ENCODE data around the gene IRAK1. TPM values are rescaled to one million over a fixed set of nuclear protein-coding genes. Genes with fewer than 3 reads are reported as not detected.
"Not testable (repeated sequence)": the region's sequence is repeated elsewhere in the genome, so short reads cannot be mapped to it uniquely, and the experiment has no call there.

Gene IRAK1
- total RNA-seq, 8 experiments from 2014 or later: 2.7 to 52.9 (median 21.7) TPM

GRCh38 chrX:153995504-153995903, 24.2 kb downstream of the IRAK1 start:
- Histone ChIP-seq H3K27ac (no peak overlapping the region), H3K4me1 (replicated peaks in 1 of 2) (no peaks in the 10 kb centered on the region), H3K4me3 (no peak overlapping the region)
- WGBS, 10 experiments: 88 to 100% methylated on average over 2 to 7 of the region's 8 CpGs; no CpG with 5 or more reads in 8 of the 10 experiments
- in situ Hi-C loops (cut with MboI; ENCODE audit: low pct_unique_long_range_greater_than_20kb in 2 of 9, low sequenced_read_pairs in 9 of 9, unreplicated experiment in 9 of 9): no loop called here
- no peak for ATAC-seq (replicated peaks in 6 of 8)

GRCh38 chrX:153994398-153994797, 25.3 kb downstream of the IRAK1 start:
- H3K4me3 ChIP-seq; in situ Hi-C loops (cut with MboI; ENCODE audit: low pct_unique_long_range_greater_than_20kb in 2 of 9, low sequenced_read_pairs in 9 of 9, unreplicated experiment in 9 of 9); H3K4me1 ChIP-seq (replicated peaks in 1 of 2); H3K27ac ChIP-seq; ATAC-seq (replicated peaks in 6 of 8): not testable (repeated sequence)
- no CpG with 5 or more reads among the region's 5 CpGs for WGBS, 10 experiments

DNA sequence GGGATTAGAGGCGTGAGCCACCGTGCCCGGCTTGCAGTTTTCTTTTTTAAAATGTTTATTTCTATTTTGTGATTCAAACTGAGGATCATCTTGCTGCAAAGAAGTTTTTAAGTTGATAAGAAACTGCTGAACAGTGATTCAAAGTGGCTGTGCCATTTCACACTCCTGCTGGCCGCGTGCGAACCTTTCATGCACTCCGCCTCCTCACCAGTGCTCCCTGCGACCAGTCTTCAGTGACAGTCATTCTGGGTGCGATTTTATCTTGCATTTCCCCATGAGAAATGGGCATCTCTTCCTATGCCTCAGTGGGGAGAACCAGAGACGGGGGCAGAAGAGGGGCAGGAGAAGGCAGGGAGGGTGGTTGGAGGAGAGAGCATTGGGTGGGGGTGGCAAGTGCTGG, 25.7 kb downstream of the IRAK1 start:
- no peak overlapping the region for H3K4me3 ChIP-seq
- H3K27ac ChIP-seq: no peak overlapping the region
- H3K4me1 ChIP-seq (replicated peaks in 1 of 2): no peaks in the 10 kb centered on the region
- ATAC-seq (replicated peaks in 6 of 8): no peak
- in situ Hi-C loops (cut with MboI; ENCODE audit: low pct_unique_long_range_greater_than_20kb in 2 of 9, low sequenced_read_pairs in 9 of 9, unreplicated experiment in 9 of 9): no loop called here
- no CpG with 5 or more reads among the region's 10 CpGs for WGBS, 10 experiments

- Histone ChIP-seq H3K4me3 (no peak overlapping the region), H3K4me1 (replicated peaks in 1 of 2) (no peaks in the 10 kb centered on the region), H3K27ac (no peak overlapping the region)
- in situ Hi-C loops (cut with MboI; ENCODE audit: low pct_unique_long_range_greater_than_20kb in 2 of 9, low sequenced_read_pairs in 9 of 9, unreplicated experiment in 9 of 9): no loop called here
- WGBS, 10 experiments: 47 to 50% methylated on average over 6 of the region's 12 CpGs; no CpG with 5 or more reads in 8 of the 10 experiments
- no peak for ATAC-seq (replicated peaks in 6 of 8)
These were observed 26.6 kb downstream of the IRAK1 start for GRCh38 chrX:153993079-153993478.

- no peaks in the 10 kb centered on the region for H3K4me1 ChIP-seq (replicated peaks in 1 of 2)
- no peak overlapping the region for H3K27ac ChIP-seq
- H3K4me3 ChIP-seq: no peak overlapping the region
- ATAC-seq (replicated peaks in 6 of 8): no peak
- in situ Hi-C loops (cut with MboI; ENCODE audit: low pct_unique_long_range_greater_than_20kb in 2 of 9, low sequenced_read_pairs in 9 of 9, unreplicated experiment in 9 of 9): no loop called here
- WGBS, 10 experiments: 48 to 100% (median 76%) methylated on average over 1 to 3 of the region's 8 CpGs; no CpG with 5 or more reads in 6 of the 10 experiments
These were observed 27.5 kb downstream of the IRAK1 start for GRCh38 chrX:153992180-153992579.

GRCh38 chrX:153991013-153991580, 28.6 kb downstream of the IRAK1 start:
- H3K27ac ChIP-seq: no peak overlapping the region
- no peak for ATAC-seq (replicated peaks in 6 of 8)
- no peak overlapping the region for H3K4me3 ChIP-seq
- no peaks in the 10 kb centered on the region for H3K4me1 ChIP-seq (replicated peaks in 1 of 2)
- in situ Hi-C loops (cut with MboI; ENCODE audit: low pct_unique_long_range_greater_than_20kb in 2 of 9, low sequenced_read_pairs in 9 of 9, unreplicated experiment in 9 of 9): no loop called here
- 80 to 100% (median 98%) methylated on average over 2 to 3 of the region's 3 CpGs; no CpG with 5 or more reads in 2 of the 10 experiments for WGBS, 10 experiments

GRCh38 chrX:153989973-153990655, 29.6 kb downstream of the IRAK1 start:
- H3K4me1 ChIP-seq (replicated peaks in 1 of 2): peaks cover 8 to 9% of the 10 kb centered on the region in 2 donors
- no peak overlapping the region for H3K4me3 ChIP-seq
- WGBS, 10 experiments: 58 to 100% (median 95%) methylated on average over 1 to 9 of the region's 14 CpGs; no CpG with 5 or more reads in 5 of the 10 experiments
- H3K27ac ChIP-seq: no peak overlapping the region
- in situ Hi-C loops (cut with MboI; ENCODE audit: low pct_unique_long_range_greater_than_20kb in 2 of 9, low sequenced_read_pairs in 9 of 9, unreplicated experiment in 9 of 9): no loop called here
- no peak for ATAC-seq (replicated peaks in 6 of 8)

DNA sequence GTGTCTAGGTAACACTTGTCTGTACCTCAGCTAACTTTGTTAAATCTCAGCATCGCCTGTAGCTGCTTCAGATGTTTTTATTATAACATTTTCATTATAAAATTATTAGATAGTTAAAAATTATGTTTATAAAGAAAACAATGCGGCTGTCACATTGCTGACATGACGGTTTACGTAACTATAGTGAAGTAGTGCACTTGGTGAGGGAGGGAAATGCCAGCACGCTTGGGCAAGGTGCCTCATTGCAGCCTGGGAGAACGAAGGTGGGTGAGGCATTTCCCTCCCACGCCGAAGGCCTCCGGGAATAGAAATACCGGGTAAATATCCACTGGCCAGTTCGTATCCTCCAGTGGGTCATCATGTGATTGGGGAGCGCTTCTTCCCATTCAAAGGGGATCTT, 31.2 kb downstream of the IRAK1 start:
- Histone ChIP-seq H3K27ac (no peak overlapping the region), H3K4me3 (no peak overlapping the region), H3K4me1 (replicated peaks in 1 of 2) (peaks cover 11 to 12% of the 10 kb centered on the region in 2 donors)
- 60 to 100% (median 90%) methylated on average over 3 to 12 of the region's 12 CpGs; no CpG with 5 or more reads in 7 of the 10 experiments for WGBS, 10 experiments
- ATAC-seq (replicated peaks in 6 of 8): no peak
- in situ Hi-C loops (cut with MboI; ENCODE audit: low pct_unique_long_range_greater_than_20kb in 2 of 9, low sequenced_read_pairs in 9 of 9, unreplicated experiment in 9 of 9): no loop called here

DNA sequence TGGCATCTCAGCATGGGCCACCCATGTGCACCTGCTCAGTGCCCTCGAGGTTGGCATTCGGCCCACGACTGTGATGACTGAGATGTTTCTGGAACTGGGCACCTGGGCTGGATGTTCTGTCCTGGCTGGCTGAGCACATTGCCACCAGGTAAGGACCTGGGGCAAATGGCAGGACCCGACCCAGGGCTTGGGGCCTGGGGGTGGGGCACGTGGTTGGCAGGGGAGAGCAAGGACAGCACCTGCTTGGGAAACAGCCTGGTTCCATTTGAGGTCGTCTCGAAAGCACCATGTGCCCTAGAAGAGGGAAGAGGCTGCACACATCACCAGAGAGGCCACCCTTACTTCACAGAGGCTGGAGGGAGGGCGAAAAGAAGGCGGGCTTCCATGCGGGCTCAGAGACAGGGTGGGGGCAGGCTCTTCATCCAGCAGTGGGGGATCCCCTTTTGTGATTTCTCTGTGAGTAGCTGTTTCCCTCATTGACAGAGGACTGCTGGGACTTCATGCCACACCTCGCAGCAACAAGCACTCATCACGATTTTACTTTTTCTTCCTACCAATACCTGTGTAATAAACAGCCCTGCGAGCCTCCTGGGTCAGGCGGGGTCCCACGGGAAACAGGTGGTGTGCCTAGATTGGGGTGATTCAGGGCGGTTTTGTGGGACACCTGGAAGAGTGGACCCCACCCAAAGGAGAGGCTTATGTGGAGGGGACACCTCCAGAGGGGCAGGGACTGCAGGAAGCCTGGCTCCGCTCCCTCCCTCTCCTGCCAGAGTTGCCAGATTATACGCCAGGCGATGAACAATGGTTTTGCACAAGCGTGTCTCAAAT, 35.1 kb downstream of the IRAK1 start:
- H3K4me3 ChIP-seq: no peak overlapping the region
- peaks cover 11 to 21% of the 10 kb centered on the region in 2 donors for H3K4me1 ChIP-seq (replicated peaks in 1 of 2)
- H3K27ac ChIP-seq: no peak overlapping the region
- in situ Hi-C loops (cut with MboI; ENCODE audit: low pct_unique_long_range_greater_than_20kb in 2 of 9, low sequenced_read_pairs in 9 of 9, unreplicated experiment in 9 of 9): no loop called here
- ATAC-seq (replicated peaks in 6 of 8): no peak
- 74 to 100% (median 93%) methylated on average over 1 to 6 of the region's 20 CpGs; no CpG with 5 or more reads in 7 of the 10 experiments for WGBS, 10 experiments

DNA sequence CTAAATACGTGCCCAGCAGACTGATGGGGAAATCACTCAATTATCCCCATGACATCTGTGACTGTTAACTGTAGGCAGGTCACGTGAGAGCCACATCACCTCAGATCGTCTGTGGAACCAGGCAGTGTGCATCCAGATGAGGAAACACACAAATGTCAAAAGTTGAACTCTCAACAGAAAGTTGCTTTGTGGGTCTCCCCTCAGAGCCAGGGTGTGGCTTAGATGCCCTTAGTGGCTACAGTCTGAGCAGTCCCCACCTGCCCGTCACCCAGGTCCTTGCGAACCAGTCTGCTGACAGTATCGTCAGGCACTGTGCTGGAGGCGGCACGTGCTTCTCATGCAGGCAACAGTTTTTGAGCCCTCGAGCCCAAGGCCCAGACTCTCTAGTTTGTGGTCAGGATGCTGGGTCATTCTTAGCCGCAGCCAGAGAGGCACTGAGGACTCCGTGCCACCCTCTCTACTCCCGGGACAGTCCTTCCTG, 36.3 kb downstream of the IRAK1 start:
- ATAC-seq (replicated peaks in 6 of 8): no peak
- H3K4me3 ChIP-seq: no peak overlapping the region
- 20% methylated on average over 1 of the region's 12 CpGs; no CpG with 5 or more reads in 9 of the 10 experiments for WGBS, 10 experiments
- H3K27ac ChIP-seq: no peak overlapping the region
- in situ Hi-C loops (cut with MboI; ENCODE audit: low pct_unique_long_range_greater_than_20kb in 2 of 9, low sequenced_read_pairs in 9 of 9, unreplicated experiment in 9 of 9): no loop called here
- peaks cover 11 to 21% of the 10 kb centered on the region in 2 donors for H3K4me1 ChIP-seq (replicated peaks in 1 of 2)

DNA sequence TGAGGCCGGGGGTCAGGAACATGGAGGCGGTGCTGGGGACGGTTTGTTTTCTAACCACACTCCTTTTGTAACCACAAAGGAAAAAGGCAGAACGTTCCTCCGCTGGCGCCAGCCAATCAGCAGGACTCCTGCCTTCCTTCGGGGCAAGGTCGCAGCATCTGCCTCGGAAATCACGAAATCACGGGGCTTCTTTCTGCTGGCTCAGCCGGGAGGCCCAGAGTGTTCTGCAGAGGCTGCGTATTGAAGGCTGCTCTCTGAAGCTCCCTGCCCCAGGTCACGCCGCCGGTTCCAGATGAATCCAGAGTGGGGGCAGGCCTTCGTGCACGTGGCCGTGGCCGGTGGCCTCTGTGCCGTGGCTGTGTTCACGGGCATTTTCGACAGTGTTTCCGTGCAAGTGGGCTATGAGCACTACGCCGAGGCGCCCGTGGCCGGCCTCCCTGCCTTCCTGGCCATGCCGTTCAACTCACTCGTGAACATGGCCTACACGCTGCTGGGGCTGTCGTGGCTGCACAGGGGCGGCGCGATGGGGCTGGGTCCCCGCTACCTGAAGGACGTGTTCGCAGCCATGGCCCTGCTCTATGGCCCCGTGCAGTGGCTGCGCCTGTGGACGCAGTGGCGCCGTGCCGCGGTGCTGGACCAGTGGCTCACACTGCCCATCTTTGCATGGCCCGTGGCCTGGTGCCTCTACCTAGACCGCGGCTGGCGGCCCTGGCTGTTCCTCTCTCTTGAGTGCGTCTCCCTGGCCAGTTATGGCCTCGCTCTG, 37.8 kb downstream of the IRAK1 start:
- 50 to 58% methylated on average over 1 to 3 of the region's 52 CpGs; no CpG with 5 or more reads in 8 of the 10 experiments for WGBS, 10 experiments
- Histone ChIP-seq H3K27ac (peak overlapping the region in 1 of 2 donors; percentile 75), H3K4me1 (replicated peaks in 1 of 2) (peaks cover 11 to 21% of the 10 kb centered on the region in 2 donors), H3K4me3 (no peak overlapping the region)
- in situ Hi-C loops (cut with MboI; ENCODE audit: low pct_unique_long_range_greater_than_20kb in 2 of 9, low sequenced_read_pairs in 9 of 9, unreplicated experiment in 9 of 9): no loop called here
- ATAC-seq (replicated peaks in 6 of 8): peak in 4 of 8 experiments; percentile 32 to 45 (median 40)

GRCh38 chrX:153981231-153981630, 38.5 kb downstream of the IRAK1 start:
- peak overlapping the region in 1 of 2 donors; percentile 75 for H3K27ac ChIP-seq
- in situ Hi-C loops (cut with MboI; ENCODE audit: low pct_unique_long_range_greater_than_20kb in 2 of 9, low sequenced_read_pairs in 9 of 9, unreplicated experiment in 9 of 9): no loop called here
- peaks cover 11 to 21% of the 10 kb centered on the region in 2 donors for H3K4me1 ChIP-seq (replicated peaks in 1 of 2)
- 37 to 100% (median 70%) methylated on average over 1 to 2 of the region's 7 CpGs; no CpG with 5 or more reads in 6 of the 10 experiments for WGBS, 10 experiments
- ATAC-seq (replicated peaks in 6 of 8): peak in 1 of 8 experiments; percentile 15
- H3K4me3 ChIP-seq: no peak overlapping the region
